Neural cell (in vitro differentiated cells): ENCODE results near the gene CFAP92.

Experiments used
- CTCF ChIP-seq: fragments of 450-650 bp; IDR thresholded peaks from 2 replicates; pipeline ENCODE4 v1.5.1; 2014; ENCODE audit warnings: antibody characterized with exemption, mild to moderate bottlenecking, moderate library complexity; ENCODE audit not compliant: poor library complexity, severe bottlenecking
- EZH2 ChIP-seq: fragments of 200-600, 300-800 bp; shearing (Covaris generic), sonication (generic); IDR thresholded peaks from 2 replicates; pipeline ENCODE4 v1.6.1; 2014; ENCODE audit warnings: antibody characterized with exemption, low read length, borderline replicate concordance, mild to moderate bottlenecking; ENCODE audit not compliant: insufficient read depth, poor library complexity, severe bottlenecking
- MXI1 ChIP-seq: fragments of 450-650 bp; conservative IDR thresholded peaks from 2 replicates; pipeline ENCODE4 v1.6.1; 2014; ENCODE audit warnings: antibody characterized with exemption, mild to moderate bottlenecking; ENCODE audit not compliant: poor library complexity, severe bottlenecking
- POLR2AphosphoS5 ChIP-seq: IDR thresholded peaks from 2 replicates; pipeline ENCODE4 v1.6.1; 2012
- RAD21 ChIP-seq: fragments of 450-650 bp; conservative IDR thresholded peaks from 2 replicates; pipeline ENCODE4 v1.6.1; 2014; ENCODE audit warnings: antibody characterized with exemption, mild to moderate bottlenecking, moderate library complexity
- SMC3 ChIP-seq: fragments of 450-650 bp; conservative IDR thresholded peaks from 2 replicates; pipeline ENCODE4 v1.6.1; 2014; ENCODE audit warnings: antibody characterized with exemption, mild to moderate bottlenecking, moderate library complexity; ENCODE audit not compliant: poor library complexity

GRCh38 chr3:128910006-128910405, 83.9 kb downstream of the CFAP92 start:
- TF ChIP-seq SMC3: no peak
- TF ChIP-seq CTCF: no peak
- TF ChIP-seq EZH2: no peak
- no peak for TF ChIP-seq RAD21
- TF ChIP-seq POLR2AphosphoS5: no peak
- no peak for TF ChIP-seq MXI1
